Body of pancreas (tissue), 4 donors: Measurements from ENCODE around the gene CLSTN1. TPM values are rescaled to one million over a fixed set of nuclear protein-coding genes. Genes with fewer than 3 reads are reported as not detected.

Source experiments
- ATAC-seq: fragments of 150-250 bp; one replicate; pipeline ENCODE4 v1.9.1; 2016
- DNase-seq, 4 donors: peaks; one replicate each; pipeline ENCODE4 v3.0.0-alpha.2; 2019
- H3K27ac ChIP-seq, 4 donors: fragments of 200-600 bp; sonication (generic); 1 replicate in 3 of 4; 2 replicates in 1 of 4; pipeline versions ENCODE4 v1.5.1 to v1.6.1; 2016 to 2019; ENCODE audit warnings: mild to moderate bottlenecking in 1 of 4, mixed read lengths in 1 of 4, moderate library complexity in 1 of 4
- H3K27me3 ChIP-seq, 2 donors: fragments of 200-600 bp; sonication (generic); one replicate each; pipeline ENCODE4 v1.6.0; 2016; ENCODE audit warnings: mild to moderate bottlenecking in 1 of 2
- H3K36me3 ChIP-seq, 2 donors: fragments of 200-600 bp; sonication (generic); replicated peaks in 1 of 2; 2 replicates each; pipeline ENCODE4 v1.5.1; 2016; ENCODE audit warnings: low read depth in 2 of 2; ENCODE audit not compliant: insufficient read depth in 1 of 2
- H3K4me1 ChIP-seq: fragments of 200-600 bp; sonication (generic); one replicate; pipeline ENCODE4 v1.6.0; 2016
- H3K4me3 ChIP-seq, 2 donors: fragments of 200-600 bp; sonication (generic); 1 replicate in 1 of 2; 2 replicates in 1 of 2; pipeline ENCODE4 v1.5.1; 2016 to 2019
- H3K9me3 ChIP-seq, 3 donors: fragments of 200-600 bp; sonication (generic); 1 replicate in 2 of 3; 2 replicates in 1 of 3; pipeline ENCODE4 v1.5.1; 2016
- CTCF ChIP-seq, 7 experiments: fragments of 450-650 bp in 4 of 7; fragments of 200-600 bp in 3 of 7; sonication (generic) in 3 of 7; IDR thresholded peaks; one replicate each; pipeline ENCODE4 v1.5.1; 2016 to 2019; ENCODE audit warnings: antibody characterized with exemption in 7 of 7
- POLR2A ChIP-seq, 3 donors: fragments of 450-650 bp; IDR thresholded peaks; one replicate each; pipeline ENCODE4 v1.6.1; 2016; ENCODE audit warnings: antibody characterized with exemption in 3 of 3, mild to moderate bottlenecking in 2 of 3
- WGBS, 2 donors: methylation state at CpG; one replicate each; pipeline ENCODE4 v1.1.5; 2017; 5-methylcytosine and 5-hydroxymethylcytosine counted together
- intact Hi-C: fragments of 100-400 bp; cut with DNase I; formaldehyde crosslinking; loops from one replicate; pipeline ENCODE4 v1.15.1; 2023
- total RNA-seq, 2 donors: library from RNA; depleted of rRNA; stranded (reverse); fragments of >200 nt; gene quantifications; one replicate each; pipeline ENCODE4 v1.1.0, GENCODE V29; 2016

The CLSTN1 gene
- total RNA-seq, 2 donors from 2014 or later, result 60.2 to 64.6 TPM

- Histone ChIP-seq H3K36me3 (no peaks in the 10 kb centered on the region), H3K4me3 (no peak overlapping the region), H3K9me3 (no peaks in the 10 kb centered on the region), H3K27ac (no peak overlapping the region), H3K4me1 (no peaks in the 10 kb centered on the region), H3K27me3 (no peaks in the 10 kb centered on the region)
- ATAC-seq (no peak), DNase-seq (no peak)
- 77 to 90% methylated on average over 8 to 20 of the region's 20 CpGs for WGBS, 2 donors
- TF ChIP-seq CTCF (IDR thresholded peaks at IDR 0.05) (no peak), POLR2A (IDR thresholded peaks at IDR 0.05) (no peak)
- intact Hi-C loops, result no loop called here
Observed at GRCh38 chr1:9849691-9850441, 26.1 kb upstream of the CLSTN1 start.

GRCh38 chr1:9848022-9848421 is 24.3 kb upstream of the CLSTN1 start:
- Histone ChIP-seq H3K36me3 (no peaks in the 10 kb centered on the region), H3K4me1 (peaks cover 8% of the 10 kb centered on the region), H3K4me3 (no peak overlapping the region), H3K27me3 (no peaks in the 10 kb centered on the region), H3K9me3 (no peaks in the 10 kb centered on the region), H3K27ac (no peak overlapping the region)
- 49 to 83% methylated on average over 7 to 8 of the region's 8 CpGs for WGBS, 2 donors
- DNase-seq (no peak), ATAC-seq (no peak)
- TF ChIP-seq CTCF (IDR thresholded peaks at IDR 0.05) (no peak), POLR2A (IDR thresholded peaks at IDR 0.05) (no peak)
- intact Hi-C loops, result no loop called here

GRCh38 chr1:9847269-9847668 is 23.5 kb upstream of the CLSTN1 start:
- no peaks in the 10 kb centered on the region for H3K36me3 ChIP-seq
- no peaks in the 10 kb centered on the region for H3K27me3 ChIP-seq
- intact Hi-C loops, result no loop called here
- no peak for TF ChIP-seq CTCF (IDR thresholded peaks at IDR 0.05)
- TF ChIP-seq POLR2A (IDR thresholded peaks at IDR 0.05), result no peak
- peaks cover 15% of the 10 kb centered on the region for H3K4me1 ChIP-seq
- no peaks in the 10 kb centered on the region for H3K9me3 ChIP-seq
- no peak overlapping the region for H3K4me3 ChIP-seq
- DNase-seq, result no peak
- no peak overlapping the region for H3K27ac ChIP-seq
- no peak for ATAC-seq
- WGBS, 2 donors, result 84 to 94% methylated on average over 2 of the region's 2 CpGs

- no peak overlapping the region for H3K4me3 ChIP-seq
- DNase-seq (no peak), ATAC-seq (no peak)
- no peaks in the 10 kb centered on the region for H3K9me3 ChIP-seq
- no peaks in the 10 kb centered on the region for H3K27me3 ChIP-seq
- no peak overlapping the region for H3K27ac ChIP-seq
- intact Hi-C loops, result no loop called here
- WGBS, 2 donors, result 82 to 94% methylated on average over 2 to 17 of the region's 17 CpGs
- H3K4me1 ChIP-seq, result peaks cover 15% of the 10 kb centered on the region
- TF ChIP-seq POLR2A (IDR thresholded peaks at IDR 0.05), result no peak
- TF ChIP-seq CTCF (IDR thresholded peaks at IDR 0.05), result no peak
- no peaks in the 10 kb centered on the region for H3K36me3 ChIP-seq
Observed at GRCh38 chr1:9846611-9847171, 22.9 kb upstream of the CLSTN1 start.

- intact Hi-C loops, result no loop called here
- Histone ChIP-seq H3K4me3 (no peak overlapping the region), H3K27me3 (no peaks in the 10 kb centered on the region), H3K9me3 (no peaks in the 10 kb centered on the region), H3K27ac (no peak overlapping the region), H3K36me3 (no peaks in the 10 kb centered on the region), H3K4me1 (peaks cover 15% of the 10 kb centered on the region)
- ATAC-seq (no peak), DNase-seq (no peak)
- TF ChIP-seq CTCF (IDR thresholded peaks at IDR 0.05) (no peak), POLR2A (IDR thresholded peaks at IDR 0.05) (no peak)
- WGBS, 2 donors, result 80 to 85% methylated on average over 9 of the region's 9 CpGs
Observed at GRCh38 chr1:9845914-9846313, 22.1 kb upstream of the CLSTN1 start.
